A549 (cell line): ENCODE measurements around the gene ENTPD6.

Experiments
- BCL3 ChIP-seq: fragments of >200 bp; sonication (Bioruptor Twin); formaldehyde crosslinking; IDR thresholded peaks from 3 replicates; pipeline ENCODE4 v1.6.1; 2016
- CEBPB ChIP-seq, 2 experiments: fragments of >200 bp in 1 of 2; sonication (Bioruptor Twin) in 1 of 2; formaldehyde crosslinking in 1 of 2; IDR thresholded peaks; 2 replicates each; pipeline ENCODE4 v1.6.1; 2012 to 2016
- CTCF ChIP-seq: fragments of >200 bp; sonication (Bioruptor Twin); formaldehyde crosslinking; IDR thresholded peaks from 3 replicates; pipeline ENCODE4 v1.5.1; 2016
- FOSB ChIP-seq: fragments of 250-450 bp; sonication (Bioruptor Pico); IDR thresholded peaks from 2 replicates; pipeline ENCODE4 v1.5.0; 2020; ENCODE audit warnings: mild to moderate bottlenecking, moderate library complexity
- HDAC2 ChIP-seq: fragments of 200-600 bp; sonication (generic); IDR thresholded peaks from 2 replicates; pipeline ENCODE4 v1.6.1; 2016
- NFE2L2 ChIP-seq: fragments of 150-350 bp; conservative IDR thresholded peaks from 2 replicates; pipeline ENCODE4 v1.6.1; 2014; ENCODE audit warnings: low read length
- POLR2A ChIP-seq: IDR thresholded peaks from 2 replicates; pipeline ENCODE4 v1.6.1; 2012; ENCODE audit warnings: mild to moderate bottlenecking, low read length
- RAD21 ChIP-seq, 2 experiments: fragments of >200 bp in 1 of 2; sonication (Bioruptor Twin) in 1 of 2; formaldehyde crosslinking in 1 of 2; IDR thresholded peaks in 1 of 2; conservative IDR thresholded peaks in 1 of 2; 2 replicates in 1 of 2; 3 replicates in 1 of 2; pipeline ENCODE4 v1.6.1; 2012 to 2018; ENCODE audit warnings: inconsistent platforms in 1 of 2
- RFX5 ChIP-seq: fragments of 450-650 bp; IDR thresholded peaks from 2 replicates; pipeline ENCODE4 v1.7.1; 2014; ENCODE audit warnings: antibody characterized with exemption, mild to moderate bottlenecking, moderate library complexity
- SMC3 ChIP-seq: fragments of >200 bp; sonication (Bioruptor Twin); formaldehyde crosslinking; IDR thresholded peaks from 3 replicates; pipeline ENCODE4 v1.6.1; 2018; ENCODE audit warnings: inconsistent platforms
- SREBF2 ChIP-seq: fragments of 450-650 bp; IDR thresholded peaks from 2 replicates; pipeline ENCODE4 v1.6.1; 2014; ENCODE audit warnings: mild to moderate bottlenecking, moderate library complexity
- USF2 ChIP-seq: fragments of 450-650 bp; IDR thresholded peaks from 2 replicates; pipeline ENCODE4 v1.6.1; 2014; ENCODE audit warnings: antibody characterized with exemption
- TF ChIP-seq, protein P1 (sequence below): fragments of 250-450 bp; sonication (Bioruptor Pico); IDR thresholded peaks from 2 replicates; pipeline ENCODE4 v1.5.0; 2021; ENCODE audit warnings: mild to moderate bottlenecking, moderate library complexity, borderline replicate concordance

- TF ChIP-seq CTCF (no peak), POLR2A (no peak), RFX5 (no peak), USF2 (no peak), NFE2L2 (no peak), CEBPB (IDR thresholded peaks at IDR 0.05) (no peak), SMC3 (no peak), HDAC2 (no peak), FOSB (CRISPR knock-in tag) (no peak), RAD21 (conservative IDR thresholded peaks at IDR 0.05 in 1 of 2, IDR thresholded peaks at IDR 0.05 in 1 of 2) (no peak), BCL3 (no peak), SREBF2 (no peak)
- TF ChIP-seq, protein P1, sequence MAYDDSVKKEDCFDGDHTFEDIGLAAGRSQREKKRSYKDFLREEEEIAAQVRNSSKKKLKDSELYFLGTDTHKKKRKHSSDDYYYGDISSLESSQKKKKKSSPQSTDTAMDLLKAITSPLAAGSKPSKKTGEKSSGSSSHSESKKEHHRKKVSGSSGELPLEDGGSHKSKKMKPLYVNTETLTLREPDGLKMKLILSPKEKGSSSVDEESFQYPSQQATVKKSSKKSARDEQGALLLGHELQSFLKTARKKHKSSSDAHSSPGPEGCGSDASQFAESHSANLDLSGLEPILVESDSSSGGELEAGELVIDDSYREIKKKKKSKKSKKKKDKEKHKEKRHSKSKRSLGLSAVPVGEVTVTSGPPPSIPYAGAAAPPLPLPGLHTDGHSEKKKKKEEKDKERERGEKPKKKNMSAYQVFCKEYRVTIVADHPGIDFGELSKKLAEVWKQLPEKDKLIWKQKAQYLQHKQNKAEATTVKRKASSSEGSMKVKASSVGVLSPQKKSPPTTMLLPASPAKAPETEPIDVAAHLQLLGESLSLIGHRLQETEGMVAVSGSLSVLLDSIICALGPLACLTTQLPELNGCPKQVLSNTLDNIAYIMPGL (CRISPR knock-in tag) = no peak
Measured at GRCh38 chr20:25252686-25253421, 57.3 kb downstream of the ENTPD6 start.
